Measurements from ENCODE around the gene RPP25L. TPM values are rescaled to one million over a fixed set of nuclear protein-coding genes. Genes with fewer than 3 reads are reported as not detected.

RPP25L gene
- total and polyA plus RNA-seq, 2 experiments from 2014 or later = 16.4 to 25.1 TPM

DNA sequence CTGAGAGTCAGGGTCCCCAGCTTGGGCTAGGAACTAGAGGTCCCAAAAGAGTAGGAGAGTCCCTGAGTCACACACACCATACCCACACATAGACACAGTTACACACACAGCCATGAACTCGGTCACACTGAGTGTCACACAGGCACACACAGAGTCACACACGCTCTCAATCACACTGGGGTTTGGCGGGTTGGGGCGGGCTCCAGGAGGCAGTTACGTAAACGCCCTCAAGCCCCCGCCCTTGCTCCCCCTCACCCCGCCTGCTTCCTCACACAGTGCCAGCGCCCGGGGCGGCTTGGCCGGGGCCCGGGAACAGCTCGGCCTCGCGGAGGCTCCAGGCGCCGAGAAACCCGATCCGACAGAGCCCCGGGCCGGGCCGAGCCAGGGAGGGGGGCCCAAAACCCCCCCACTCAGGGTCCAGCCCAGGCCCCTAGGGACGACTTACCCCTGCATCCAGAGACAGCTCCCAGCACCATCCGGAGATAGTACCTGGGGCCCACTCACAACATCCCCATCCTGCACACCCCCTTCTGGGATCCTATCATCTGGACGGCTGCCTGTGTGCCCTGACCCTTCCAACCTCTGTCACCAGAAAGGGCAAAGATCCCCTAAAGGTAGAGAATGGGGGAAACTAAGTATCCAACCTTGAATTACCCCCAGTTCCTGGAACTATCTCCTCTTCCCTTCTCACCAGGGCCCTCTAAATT, 18.8 kb downstream of the RPP25L start:
- H3K9me2 ChIP-seq (ENCODE audit: insufficient read depth) = no peaks in the 10 kb centered on the region
- H3K36me3 Mint-ChIP-seq (ENCODE audit: low read depth) = no peaks in the 10 kb centered on the region; the same call in 2 of the 3 replicates
- H3K79me2 ChIP-seq (replicated peaks; ENCODE audit: insufficient read depth) = no peaks in the 10 kb centered on the region
- H3K36me3 ChIP-seq (ENCODE audit: insufficient read depth) = no peaks in the 10 kb centered on the region
- TF ChIP-seq CREB1 (CRISPR knock-in tag; IDR thresholded peaks at IDR 0.05; ENCODE audit: low read depth) (no peak), ZNF114 (CRISPR knock-in tag; IDR thresholded peaks at IDR 0.05) (no peak), POLR2AphosphoS5 (IDR thresholded peaks at IDR 0.05; ENCODE audit: low read depth) (no peak), EZH2phosphoT487 (IDR thresholded peaks at IDR 0.05; ENCODE audit: unreplicated experiment) (no peak), EZH2 (IDR thresholded peaks at IDR 0.05; ENCODE audit: low read depth, unreplicated experiment) (no peak), ZNF331 (CRISPR knock-in tag; IDR thresholded peaks at IDR 0.05; ENCODE audit: low read depth) (no peak), JUNB (IDR thresholded peaks at IDR 0.05; ENCODE audit: unreplicated experiment) (no peak), STAT1 (IDR thresholded peaks at IDR 0.05; ENCODE audit: unreplicated experiment) (no peak), NANOG (IDR thresholded peaks at IDR 0.05; ENCODE audit: borderline replicate concordance) (no peak)
- TF ChIP-seq, protein P1, sequence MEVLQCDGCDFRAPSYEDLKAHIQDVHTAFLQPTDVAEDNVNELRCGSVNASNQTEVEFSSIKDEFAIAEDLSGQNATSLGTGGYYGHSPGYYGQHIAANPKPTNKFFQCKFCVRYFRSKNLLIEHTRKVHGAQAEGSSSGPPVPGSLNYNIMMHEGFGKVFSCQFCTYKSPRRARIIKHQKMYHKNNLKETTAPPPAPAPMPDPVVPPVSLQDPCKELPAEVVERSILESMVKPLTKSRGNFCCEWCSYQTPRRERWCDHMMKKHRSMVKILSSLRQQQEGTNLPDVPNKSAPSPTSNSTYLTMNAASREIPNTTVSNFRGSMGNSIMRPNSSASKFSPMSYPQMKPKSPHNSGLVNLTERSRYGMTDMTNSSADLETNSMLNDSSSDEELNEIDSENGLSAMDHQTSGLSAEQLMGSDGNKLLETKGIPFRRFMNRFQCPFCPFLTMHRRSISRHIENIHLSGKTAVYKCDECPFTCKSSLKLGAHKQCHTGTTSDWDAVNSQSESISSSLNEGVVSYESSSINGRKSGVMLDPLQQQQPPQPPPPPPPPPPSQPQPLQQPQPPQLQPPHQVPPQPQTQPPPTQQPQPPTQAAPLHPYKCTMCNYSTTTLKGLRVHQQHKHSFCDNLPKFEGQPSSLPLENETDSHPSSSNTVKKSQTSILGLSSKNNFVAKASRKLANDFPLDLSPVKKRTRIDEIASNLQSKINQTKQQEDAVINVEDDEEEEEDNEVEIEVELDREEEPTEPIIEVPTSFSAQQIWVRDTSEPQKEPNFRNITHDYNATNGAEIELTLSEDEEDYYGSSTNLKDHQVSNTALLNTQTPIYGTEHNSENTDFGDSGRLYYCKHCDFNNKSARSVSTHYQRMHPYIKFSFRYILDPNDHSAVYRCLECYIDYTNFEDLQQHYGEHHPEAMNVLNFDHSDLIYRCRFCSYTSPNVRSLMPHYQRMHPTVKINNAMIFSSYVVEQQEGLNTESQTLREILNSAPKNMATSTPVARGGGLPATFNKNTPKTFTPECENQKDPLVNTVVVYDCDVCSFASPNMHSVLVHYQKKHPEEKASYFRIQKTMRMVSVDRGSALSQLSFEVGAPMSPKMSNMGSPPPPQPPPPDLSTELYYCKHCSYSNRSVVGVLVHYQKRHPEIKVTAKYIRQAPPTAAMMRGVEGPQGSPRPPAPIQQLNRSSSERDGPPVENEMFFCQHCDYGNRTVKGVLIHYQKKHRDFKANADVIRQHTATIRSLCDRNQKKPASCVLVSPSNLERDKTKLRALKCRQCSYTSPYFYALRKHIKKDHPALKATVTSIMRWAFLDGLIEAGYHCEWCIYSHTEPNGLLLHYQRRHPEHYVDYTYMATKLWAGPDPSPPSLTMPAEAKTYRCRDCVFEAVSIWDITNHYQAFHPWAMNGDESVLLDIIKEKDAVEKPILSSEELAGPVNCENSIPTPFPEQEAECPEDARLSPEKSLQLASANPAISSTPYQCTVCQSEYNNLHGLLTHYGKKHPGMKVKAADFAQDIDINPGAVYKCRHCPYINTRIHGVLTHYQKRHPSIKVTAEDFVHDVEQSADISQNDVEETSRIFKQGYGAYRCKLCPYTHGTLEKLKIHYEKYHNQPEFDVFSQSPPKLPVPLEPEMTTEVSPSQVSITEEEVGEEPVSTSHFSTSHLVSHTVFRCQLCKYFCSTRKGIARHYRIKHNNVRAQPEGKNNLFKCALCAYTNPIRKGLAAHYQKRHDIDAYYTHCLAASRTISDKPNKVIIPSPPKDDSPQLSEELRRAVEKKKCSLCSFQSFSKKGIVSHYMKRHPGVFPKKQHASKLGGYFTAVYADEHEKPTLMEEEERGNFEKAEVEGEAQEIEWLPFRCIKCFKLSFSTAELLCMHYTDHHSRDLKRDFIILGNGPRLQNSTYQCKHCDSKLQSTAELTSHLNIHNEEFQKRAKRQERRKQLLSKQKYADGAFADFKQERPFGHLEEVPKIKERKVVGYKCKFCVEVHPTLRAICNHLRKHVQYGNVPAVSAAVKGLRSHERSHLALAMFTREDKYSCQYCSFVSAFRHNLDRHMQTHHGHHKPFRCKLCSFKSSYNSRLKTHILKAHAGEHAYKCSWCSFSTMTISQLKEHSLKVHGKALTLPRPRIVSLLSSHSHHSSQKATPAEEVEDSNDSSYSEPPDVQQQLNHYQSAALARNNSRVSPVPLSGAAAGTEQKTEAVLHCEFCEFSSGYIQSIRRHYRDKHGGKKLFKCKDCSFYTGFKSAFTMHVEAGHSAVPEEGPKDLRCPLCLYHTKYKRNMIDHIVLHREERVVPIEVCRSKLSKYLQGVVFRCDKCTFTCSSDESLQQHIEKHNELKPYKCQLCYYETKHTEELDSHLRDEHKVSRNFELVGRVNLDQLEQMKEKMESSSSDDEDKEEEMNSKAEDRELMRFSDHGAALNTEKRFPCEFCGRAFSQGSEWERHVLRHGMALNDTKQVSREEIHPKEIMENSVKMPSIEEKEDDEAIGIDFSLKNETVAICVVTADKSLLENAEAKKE (CRISPR knock-in tag; IDR thresholded peaks at IDR 0.05) = no peak
- TF ChIP-seq, protein P2, sequence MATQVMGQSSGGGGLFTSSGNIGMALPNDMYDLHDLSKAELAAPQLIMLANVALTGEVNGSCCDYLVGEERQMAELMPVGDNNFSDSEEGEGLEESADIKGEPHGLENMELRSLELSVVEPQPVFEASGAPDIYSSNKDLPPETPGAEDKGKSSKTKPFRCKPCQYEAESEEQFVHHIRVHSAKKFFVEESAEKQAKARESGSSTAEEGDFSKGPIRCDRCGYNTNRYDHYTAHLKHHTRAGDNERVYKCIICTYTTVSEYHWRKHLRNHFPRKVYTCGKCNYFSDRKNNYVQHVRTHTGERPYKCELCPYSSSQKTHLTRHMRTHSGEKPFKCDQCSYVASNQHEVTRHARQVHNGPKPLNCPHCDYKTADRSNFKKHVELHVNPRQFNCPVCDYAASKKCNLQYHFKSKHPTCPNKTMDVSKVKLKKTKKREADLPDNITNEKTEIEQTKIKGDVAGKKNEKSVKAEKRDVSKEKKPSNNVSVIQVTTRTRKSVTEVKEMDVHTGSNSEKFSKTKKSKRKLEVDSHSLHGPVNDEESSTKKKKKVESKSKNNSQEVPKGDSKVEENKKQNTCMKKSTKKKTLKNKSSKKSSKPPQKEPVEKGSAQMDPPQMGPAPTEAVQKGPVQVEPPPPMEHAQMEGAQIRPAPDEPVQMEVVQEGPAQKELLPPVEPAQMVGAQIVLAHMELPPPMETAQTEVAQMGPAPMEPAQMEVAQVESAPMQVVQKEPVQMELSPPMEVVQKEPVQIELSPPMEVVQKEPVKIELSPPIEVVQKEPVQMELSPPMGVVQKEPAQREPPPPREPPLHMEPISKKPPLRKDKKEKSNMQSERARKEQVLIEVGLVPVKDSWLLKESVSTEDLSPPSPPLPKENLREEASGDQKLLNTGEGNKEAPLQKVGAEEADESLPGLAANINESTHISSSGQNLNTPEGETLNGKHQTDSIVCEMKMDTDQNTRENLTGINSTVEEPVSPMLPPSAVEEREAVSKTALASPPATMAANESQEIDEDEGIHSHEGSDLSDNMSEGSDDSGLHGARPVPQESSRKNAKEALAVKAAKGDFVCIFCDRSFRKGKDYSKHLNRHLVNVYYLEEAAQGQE (IDR thresholded peaks at IDR 0.05; ENCODE audit: unreplicated experiment) = no peak
- TF ChIP-seq, protein P3, sequence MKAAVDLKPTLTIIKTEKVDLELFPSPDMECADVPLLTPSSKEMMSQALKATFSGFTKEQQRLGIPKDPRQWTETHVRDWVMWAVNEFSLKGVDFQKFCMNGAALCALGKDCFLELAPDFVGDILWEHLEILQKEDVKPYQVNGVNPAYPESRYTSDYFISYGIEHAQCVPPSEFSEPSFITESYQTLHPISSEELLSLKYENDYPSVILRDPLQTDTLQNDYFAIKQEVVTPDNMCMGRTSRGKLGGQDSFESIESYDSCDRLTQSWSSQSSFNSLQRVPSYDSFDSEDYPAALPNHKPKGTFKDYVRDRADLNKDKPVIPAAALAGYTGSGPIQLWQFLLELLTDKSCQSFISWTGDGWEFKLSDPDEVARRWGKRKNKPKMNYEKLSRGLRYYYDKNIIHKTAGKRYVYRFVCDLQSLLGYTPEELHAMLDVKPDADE (IDR thresholded peaks at IDR 0.05) = no peak
- TF ChIP-seq, protein P4, sequence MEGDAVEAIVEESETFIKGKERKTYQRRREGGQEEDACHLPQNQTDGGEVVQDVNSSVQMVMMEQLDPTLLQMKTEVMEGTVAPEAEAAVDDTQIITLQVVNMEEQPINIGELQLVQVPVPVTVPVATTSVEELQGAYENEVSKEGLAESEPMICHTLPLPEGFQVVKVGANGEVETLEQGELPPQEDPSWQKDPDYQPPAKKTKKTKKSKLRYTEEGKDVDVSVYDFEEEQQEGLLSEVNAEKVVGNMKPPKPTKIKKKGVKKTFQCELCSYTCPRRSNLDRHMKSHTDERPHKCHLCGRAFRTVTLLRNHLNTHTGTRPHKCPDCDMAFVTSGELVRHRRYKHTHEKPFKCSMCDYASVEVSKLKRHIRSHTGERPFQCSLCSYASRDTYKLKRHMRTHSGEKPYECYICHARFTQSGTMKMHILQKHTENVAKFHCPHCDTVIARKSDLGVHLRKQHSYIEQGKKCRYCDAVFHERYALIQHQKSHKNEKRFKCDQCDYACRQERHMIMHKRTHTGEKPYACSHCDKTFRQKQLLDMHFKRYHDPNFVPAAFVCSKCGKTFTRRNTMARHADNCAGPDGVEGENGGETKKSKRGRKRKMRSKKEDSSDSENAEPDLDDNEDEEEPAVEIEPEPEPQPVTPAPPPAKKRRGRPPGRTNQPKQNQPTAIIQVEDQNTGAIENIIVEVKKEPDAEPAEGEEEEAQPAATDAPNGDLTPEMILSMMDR (conservative IDR thresholded peaks at IDR 0.05; ENCODE audit: low read depth in 2 of 2) = no peak
- peak overlapping the region; percentile 52 for H2AFZ ChIP-seq
- no peak overlapping the region for H3K27ac ChIP-seq (ENCODE audit: low read depth)
- H3K9me3 Mint-ChIP-seq = peaks cover 3% of the 10 kb centered on the region; the same call in 1 of the 3 replicates
- peaks cover 6% of the 10 kb centered on the region for H4K20me1 ChIP-seq (replicated peaks; ENCODE audit: insufficient read depth)
- peak overlapping the region; percentile 62 for H3K4me3 Mint-ChIP-seq
- H3K4me1 Mint-ChIP-seq = peaks cover 26% of the 10 kb centered on the region
- peaks cover 76% of the 10 kb centered on the region for H3K27me3 ChIP-seq (ENCODE audit: insufficient read depth)
- peaks cover 59% of the 10 kb centered on the region for H3K27me3 Mint-ChIP-seq (ENCODE audit: insufficient read depth, low read depth, poor library complexity)
- H3K27ac Mint-ChIP-seq = no peak overlapping the region
- no peaks in the 10 kb centered on the region for H3F3A ChIP-seq (replicated peaks; ENCODE audit: low read depth)
- H3K4me2 ChIP-seq = peak overlapping the region; percentile 94
- ATAC-seq (peak; percentile 44), DNase-seq (ENCODE audit: low spot score) (peak; percentile 74)
- H3K4me3 ChIP-seq = peak overlapping the region; percentile 70
- H3K4me1 ChIP-seq (ENCODE audit: insufficient read depth) = peaks cover 37% of the 10 kb centered on the region; the same call in 1 of the 2 replicates
